Lower lobe of right lung (tissue), 2 donors: ENCODE measurements around the gene TFF3. TPM values are rescaled to one million over a fixed set of nuclear protein-coding genes. Genes with fewer than 3 reads are reported as not detected.

Experiments used
- ATAC-seq, 2 donors: fragments of 200-7000 bp; cut with Tn5 transposase; one replicate each; pipeline ENCODE4 v1.9.1; 2020 to 2022; ENCODE audit warnings: mild to moderate bottlenecking in 2 of 2, moderate library complexity in 2 of 2
- DNase-seq: peaks from one replicate; pipeline ENCODE4 v3.0.0-alpha.2; 2020
- H3K27ac ChIP-seq: fragments of 200-600 bp; one replicate; pipeline ENCODE4 v1.8.0; 2022
- H3K27me3 ChIP-seq: fragments of 200-600 bp; one replicate; pipeline ENCODE4 v1.8.0; 2022; ENCODE audit warnings: low read depth
- H3K36me3 ChIP-seq: fragments of 200-600 bp; one replicate; pipeline ENCODE4 v1.8.0; 2022; ENCODE audit warnings: mild to moderate bottlenecking
- H3K4me1 ChIP-seq: fragments of 200-600 bp; one replicate; pipeline ENCODE4 v1.8.0; 2022
- H3K4me3 ChIP-seq: fragments of 200-600 bp; one replicate; pipeline ENCODE4 v1.8.0; 2022; ENCODE audit warnings: mild to moderate bottlenecking
- H3K9me3 ChIP-seq: fragments of 200-600 bp; one replicate; pipeline ENCODE4 v1.8.0; 2022
- CTCF ChIP-seq: fragments of 200-600 bp; IDR thresholded peaks from one replicate; pipeline ENCODE4 v1.8.0; 2022; ENCODE audit warnings: antibody characterized with exemption, mild to moderate bottlenecking
- intact Hi-C: fragments of 100-400 bp; cut with DNase I; formaldehyde crosslinking; loops from one replicate; pipeline ENCODE4 v1.11.0; 2022
- total RNA-seq: library from RNA; stranded (reverse); fragmentation: NEBNext Ultra II Directional; extraction: Animal tissue kit (Norgen Biotek cat#: 25700); gene quantifications from one replicate; pipeline ENCODE4 v1.2.1, GENCODE V29; 2021
- donor health status: DM: no; HTN: yes; CAD: no; lungs with severe emphysema.

The TFF3 gene
- total RNA-seq, 1 donor from 2014 or later: 19.0 TPM

GRCh38 chr21:42337276-42337675 lies 22.1 kb upstream of the TFF3 start:
- TF ChIP-seq CTCF: no peak
- DNase-seq (no peak), ATAC-seq (no peak)
- H3K27ac ChIP-seq: no peak overlapping the region
- no peaks in the 10 kb centered on the region for H3K9me3 ChIP-seq
- intact Hi-C loops: no loop called here
- H3K27me3 ChIP-seq: peaks cover 6% of the 10 kb centered on the region
- peaks cover 11% of the 10 kb centered on the region for H3K4me1 ChIP-seq
- no peaks in the 10 kb centered on the region for H3K36me3 ChIP-seq
- H3K4me3 ChIP-seq: no peak overlapping the region

- peaks cover 11% of the 10 kb centered on the region for H3K9me3 ChIP-seq
- no peak for TF ChIP-seq CTCF
- H3K4me3 ChIP-seq: no peak overlapping the region
- H3K27ac ChIP-seq: no peak overlapping the region
- H3K27me3 ChIP-seq: peaks cover 6% of the 10 kb centered on the region
- DNase-seq: no peak
- intact Hi-C loops: no loop called here
- no peaks in the 10 kb centered on the region for H3K36me3 ChIP-seq
- ATAC-seq: peak; percentile 14 to 20
- H3K4me1 ChIP-seq: peaks cover 11% of the 10 kb centered on the region
Observed at GRCh38 chr21:42336054-42336453, 20.8 kb upstream of the TFF3 start.

- intact Hi-C loops: no loop called here
Observed at GRCh38 chr21:42332557-42333317, 17.5 kb upstream of the TFF3 start.

GRCh38 chr21:42331660-42332059 lies 16.5 kb upstream of the TFF3 start:
- H3K9me3 ChIP-seq: peaks cover 11% of the 10 kb centered on the region
- peaks cover 6% of the 10 kb centered on the region for H3K27me3 ChIP-seq
- no peak overlapping the region for H3K27ac ChIP-seq
- no peak for TF ChIP-seq CTCF
- intact Hi-C loops: no loop called here
- H3K36me3 ChIP-seq: no peaks in the 10 kb centered on the region
- no peaks in the 10 kb centered on the region for H3K4me1 ChIP-seq
- ATAC-seq (no peak), DNase-seq (no peak)
- H3K4me3 ChIP-seq: no peak overlapping the region

More at GRCh38 chr21:42332557-42333317, 17.5 kb upstream of the TFF3 start:
- Histone ChIP-seq H3K4me1 (peaks cover under 1% of the 10 kb centered on the region), H3K36me3 (no peaks in the 10 kb centered on the region), H3K9me3 (peaks cover 11% of the 10 kb centered on the region), H3K27me3 (peaks cover 6% of the 10 kb centered on the region), H3K27ac (no peak overlapping the region), H3K4me3 (no peak overlapping the region)
- DNase-seq: no peak
- no peak for ATAC-seq
- TF ChIP-seq CTCF: no peak

GRCh38 chr21:42330380-42331371 lies 15.5 kb upstream of the TFF3 start:
- Histone ChIP-seq H3K36me3 (no peaks in the 10 kb centered on the region), H3K4me1 (no peaks in the 10 kb centered on the region), H3K4me3 (no peak overlapping the region), H3K9me3 (peaks cover 11% of the 10 kb centered on the region), H3K27ac (no peak overlapping the region), H3K27me3 (no peaks in the 10 kb centered on the region)
- ATAC-seq (no peak), DNase-seq (no peak)
- intact Hi-C loops: no loop called here
- no peak for TF ChIP-seq CTCF
